ENCODE measurements around the gene C7orf57. TPM values are rescaled to one million over a fixed set of nuclear protein-coding genes. Genes with fewer than 3 reads are reported as not detected.

Gene C7orf57
- polyA plus RNA-seq, 6 donors from 2014 or later = not detected

- no peak overlapping the region for H3K27ac Mint-ChIP-seq
- no peaks in the 10 kb centered on the region for H3K36me3 Mint-ChIP-seq
- ATAC-seq (ENCODE audit: low read depth in 2 of 2) (no peak), DNase-seq (no peak)
- peaks cover 0 to 6% (median 0%) of the 10 kb centered on the region in 7 donors for H3K9me3 Mint-ChIP-seq
- H3K4me1 Mint-ChIP-seq = peaks cover 14 to 16% (median 15%) of the 10 kb centered on the region in 3 donors
- H3K4me3 Mint-ChIP-seq = no peak overlapping the region
- peaks cover 0 to 16% (median 5%) of the 10 kb centered on the region in 3 donors for H3K27me3 Mint-ChIP-seq
These were observed 26.1 kb upstream of the C7orf57 start for GRCh38 chr7:48009257-48009656.

- peaks cover 0 to 6% (median 0%) of the 10 kb centered on the region in 7 donors for H3K9me3 Mint-ChIP-seq
- H3K36me3 Mint-ChIP-seq = no peaks in the 10 kb centered on the region
- H3K27ac Mint-ChIP-seq = peak overlapping the region in 1 of 6 donors; percentile 17
- ATAC-seq (ENCODE audit: low read depth in 2 of 2) = no peak
- H3K4me1 Mint-ChIP-seq = peaks cover 11 to 14% (median 12%) of the 10 kb centered on the region in 3 donors
- no peak overlapping the region for H3K4me3 Mint-ChIP-seq
- DNase-seq = no peak
- H3K27me3 Mint-ChIP-seq = peaks cover 0 to 22% (median 4%) of the 10 kb centered on the region in 3 donors
These were observed 25.4 kb upstream of the C7orf57 start for GRCh38 chr7:48009954-48010353.

- H3K9me3 Mint-ChIP-seq = peaks cover 0 to 6% (median 0%) of the 10 kb centered on the region in 7 donors
- peak in 1 of 2 donors; percentile 13 for ATAC-seq (ENCODE audit: low read depth in 2 of 2)
- no peaks in the 10 kb centered on the region for H3K36me3 Mint-ChIP-seq
- peak overlapping the region in 2 of 6 donors; percentile 18 to 74 for H3K27ac Mint-ChIP-seq
- peaks cover 0 to 22% (median 6%) of the 10 kb centered on the region in 3 donors for H3K27me3 Mint-ChIP-seq
- no peak for DNase-seq
- H3K4me1 Mint-ChIP-seq = peaks cover 11% of the 10 kb centered on the region in 3 donors
- H3K4me3 Mint-ChIP-seq = no peak overlapping the region
These were observed 24.0 kb upstream of the C7orf57 start for GRCh38 chr7:48011323-48011722.

- Mint-ChIP-seq H3K27me3 (peaks cover 0 to 26% (median 10%) of the 10 kb centered on the region in 3 donors), H3K4me3 (peak overlapping the region in 2 of 8 donors; percentile 31 to 50), H3K9me3 (peaks cover 0 to 6% (median 0%) of the 10 kb centered on the region in 7 donors), H3K4me1 (peaks cover 11% of the 10 kb centered on the region in 3 donors), H3K27ac (peak overlapping the region in 2 of 6 donors; percentile 18 to 74), H3K36me3 (no peaks in the 10 kb centered on the region)
- ATAC-seq (ENCODE audit: low read depth in 2 of 2) (no peak), DNase-seq (no peak)
These were observed 23.4 kb upstream of the C7orf57 start for GRCh38 chr7:48011951-48012350.

GRCh38 chr7:48016641-48017040 lies 18.7 kb upstream of the C7orf57 start:
- H3K9me3 Mint-ChIP-seq = peaks cover 6 to 36% (median 15%) of the 10 kb centered on the region in 7 donors
- no peak overlapping the region for H3K27ac Mint-ChIP-seq
- H3K4me1 Mint-ChIP-seq = peaks cover 2 to 5% (median 3%) of the 10 kb centered on the region in 3 donors
- no peak overlapping the region for H3K4me3 Mint-ChIP-seq
- DNase-seq = no peak
- H3K27me3 Mint-ChIP-seq = peaks cover 16 to 62% (median 48%) of the 10 kb centered on the region in 3 donors
- H3K36me3 Mint-ChIP-seq = peaks cover 6 to 19% of the 10 kb centered on the region in 2 donors
- no peak for ATAC-seq (ENCODE audit: low read depth in 2 of 2)

- no peaks in the 10 kb centered on the region for H3K4me1 Mint-ChIP-seq
- H3K27ac Mint-ChIP-seq = no peak overlapping the region
- H3K9me3 Mint-ChIP-seq = peaks cover 6 to 42% (median 21%) of the 10 kb centered on the region in 7 donors
- H3K27me3 Mint-ChIP-seq = peaks cover 16 to 62% (median 54%) of the 10 kb centered on the region in 3 donors
- ATAC-seq (ENCODE audit: low read depth in 2 of 2) = no peak
- H3K4me3 Mint-ChIP-seq = no peak overlapping the region
- peaks cover 6 to 21% of the 10 kb centered on the region in 2 donors for H3K36me3 Mint-ChIP-seq
- no peak for DNase-seq
These were observed 17.7 kb upstream of the C7orf57 start for GRCh38 chr7:48017674-48018073.

GRCh38 chr7:48025624-48026023 lies 9.7 kb upstream of the C7orf57 start:
- Mint-ChIP-seq H3K27me3 (peaks cover 9 to 70% (median 49%) of the 10 kb centered on the region in 3 donors), H3K27ac (no peak overlapping the region), H3K36me3 (peaks cover 0 to 12% of the 10 kb centered on the region in 2 donors), H3K4me3 (no peak overlapping the region), H3K4me1 (no peaks in the 10 kb centered on the region), H3K9me3 (peaks cover 7 to 45% (median 23%) of the 10 kb centered on the region in 7 donors)
- no peak for DNase-seq
- no peak for ATAC-seq (ENCODE audit: low read depth in 2 of 2)

GRCh38 chr7:48028938-48029337 lies 6.4 kb upstream of the C7orf57 start, which contains the start of gene SUN3:
Gene SUN3 (minus strand): TSS chr7:48029107. CDS start chr7:48028938, 169 bp downstream.
- no peaks in the 10 kb centered on the region for H3K4me1 Mint-ChIP-seq
- no peak within 1 kb of the TSS for H3K27ac Mint-ChIP-seq
- H3K27me3 Mint-ChIP-seq = peaks cover 24 to 73% (median 59%) of the 10 kb centered on the region in 3 donors
- no peaks in the 10 kb centered on the region for H3K36me3 Mint-ChIP-seq
- H3K9me3 Mint-ChIP-seq = peaks cover 0 to 14% (median 6%) of the 10 kb centered on the region in 7 donors
- DNase-seq = no peak
- H3K4me3 Mint-ChIP-seq = no peak within 1 kb of the TSS
- no peak for ATAC-seq (ENCODE audit: low read depth in 2 of 2)

- ATAC-seq (ENCODE audit: low read depth in 2 of 2) = no peak
- no peak overlapping the region for H3K27ac Mint-ChIP-seq
- peaks cover 0 to 4% (median 0%) of the 10 kb centered on the region in 7 donors for H3K9me3 Mint-ChIP-seq
- DNase-seq = no peak
- H3K27me3 Mint-ChIP-seq = peaks cover 24 to 74% (median 58%) of the 10 kb centered on the region in 3 donors
- H3K4me1 Mint-ChIP-seq = peaks cover 4 to 10% (median 5%) of the 10 kb centered on the region in 3 donors
- no peaks in the 10 kb centered on the region for H3K36me3 Mint-ChIP-seq
- H3K4me3 Mint-ChIP-seq = no peak overlapping the region
These were observed 4.2 kb upstream of the C7orf57 start for GRCh38 chr7:48031111-48031510.

- H3K4me3 Mint-ChIP-seq = peak overlapping the region in 1 of 8 donors; percentile 17
- H3K36me3 Mint-ChIP-seq = no peaks in the 10 kb centered on the region
- peak overlapping the region in 1 of 6 donors; percentile 27 for H3K27ac Mint-ChIP-seq
- peaks cover 4 to 13% (median 9%) of the 10 kb centered on the region in 3 donors for H3K4me1 Mint-ChIP-seq
- peaks cover 0 to 2% (median 0%) of the 10 kb centered on the region in 7 donors for H3K9me3 Mint-ChIP-seq
- H3K27me3 Mint-ChIP-seq = peaks cover 39 to 77% (median 51%) of the 10 kb centered on the region in 3 donors
- DNase-seq (no peak), ATAC-seq (ENCODE audit: low read depth in 2 of 2) (no peak)
These were observed 1.4 kb upstream of the C7orf57 start for GRCh38 chr7:48033922-48034321.

GRCh38 chr7:48035967-48036478 lies 680 bp downstream of the C7orf57 start:
- H3K36me3 Mint-ChIP-seq = no peaks in the 10 kb centered on the region
- H3K4me3 Mint-ChIP-seq = peak overlapping the region; percentile 75 to 88 (median 80)

GRCh38 chr7:48038815-48039506 lies 3.6 kb downstream of the C7orf57 start:
- H3K27ac Mint-ChIP-seq = no peak overlapping the region
- no peaks in the 10 kb centered on the region for H3K9me3 Mint-ChIP-seq
- no peaks in the 10 kb centered on the region for H3K36me3 Mint-ChIP-seq
- peaks cover 14 to 39% (median 19%) of the 10 kb centered on the region in 3 donors for H3K27me3 Mint-ChIP-seq
- DNase-seq (no peak), ATAC-seq (ENCODE audit: low read depth in 2 of 2) (no peak)
- no peak overlapping the region for H3K4me3 Mint-ChIP-seq
- H3K4me1 Mint-ChIP-seq = peaks cover 4 to 13% (median 9%) of the 10 kb centered on the region in 3 donors

More at GRCh38 chr7:48035967-48036478, 680 bp downstream of the C7orf57 start:
- DNase-seq (no peak), ATAC-seq (ENCODE audit: low read depth in 2 of 2) (no peak)
- Mint-ChIP-seq H3K4me1 (peaks cover 4 to 13% (median 9%) of the 10 kb centered on the region in 3 donors), H3K27me3 (peaks cover 31 to 56% (median 32%) of the 10 kb centered on the region in 3 donors), H3K27ac (peak overlapping the region; percentile 11 to 85 (median 59)), H3K9me3 (peaks cover 0 to 2% (median 0%) of the 10 kb centered on the region in 7 donors)

- Mint-ChIP-seq H3K36me3 (no peaks in the 10 kb centered on the region), H3K9me3 (no peaks in the 10 kb centered on the region), H3K27ac (peak overlapping the region in 1 of 6 donors; percentile 33), H3K4me3 (no peak overlapping the region), H3K4me1 (peaks cover 0 to 4% (median 4%) of the 10 kb centered on the region in 3 donors), H3K27me3 (peaks cover 16 to 47% (median 19%) of the 10 kb centered on the region in 3 donors)
- ATAC-seq (ENCODE audit: low read depth in 2 of 2) = no peak
- DNase-seq = no peak
These were observed 5.8 kb downstream of the C7orf57 start for GRCh38 chr7:48040944-48041652.

Data from naive B cell (primary cell).